CD4-positive, alpha-beta T cell (primary cell): ENCODE data around the gene TTC12. TPM values are rescaled to one million over a fixed set of nuclear protein-coding genes. Genes with fewer than 3 reads are reported as not detected.

ENCODE experiments used
- ATAC-seq: fragments of 200-7000 bp; cut with Tn5 transposase; one replicate; pipeline ENCODE4 v1.10.0; 2022; ENCODE audit warnings: mild to moderate bottlenecking; ENCODE audit not compliant: poor library complexity
- CTCF ChIA-PET: fragments of 350-600 bp; sonication (Branson Sonifier 250); formaldehyde crosslinking; loops from one replicate; lab custom pipeline; 2021; ENCODE audit warnings: antibody characterized with exemption, inconsistent platforms; lab: Charles Lee
- POLR2A ChIA-PET: fragments of 350-600 bp; sonication (Branson Sonifier 250); formaldehyde crosslinking; loops from one replicate; lab custom pipeline; 2021; ENCODE audit warnings: antibody characterized with exemption, inconsistent platforms; lab: Charles Lee
- DNase-seq, 14 experiments: peaks; one replicate each; pipeline ENCODE4 v3.0.0-alpha.2; 2013 to 2020; ENCODE audit warnings: mixed read lengths in 2 of 14
- H3K27ac ChIP-seq, 2 donors: one replicate each; pipeline versions ENCODE4 v1.5.1 to v1.7.0; 2013; ENCODE audit warnings: low read length in 2 of 2, low read depth in 1 of 2, mild to moderate bottlenecking in 1 of 2
- H3K27me3 ChIP-seq, 2 experiments: 1 replicate in 1 of 2; 2 replicates in 1 of 2; pipeline versions ENCODE4 v1.6.1 to v1.7.0; 2013; ENCODE audit warnings: low read length in 2 of 2, control low read depth in 1 of 2, mild to moderate bottlenecking in 1 of 2, moderate library complexity in 1 of 2; ENCODE audit not compliant: insufficient read depth in 2 of 2, control insufficient read depth in 1 of 2
- H3K36me3 ChIP-seq: one replicate; pipeline ENCODE4 v1.6.1; 2013; ENCODE audit warnings: low read length, control low read depth; ENCODE audit not compliant: insufficient read depth
- H3K4me1 ChIP-seq: one replicate; pipeline ENCODE4 v1.6.1; 2013; ENCODE audit warnings: low read length, control low read depth; ENCODE audit not compliant: insufficient read depth
- H3K4me3 ChIP-seq: one replicate; pipeline ENCODE4 v1.5.1; 2013; ENCODE audit warnings: mild to moderate bottlenecking, low read length, moderate library complexity
- H3K9me3 ChIP-seq, 2 experiments: 1 replicate in 1 of 2; 2 replicates in 1 of 2; pipeline versions ENCODE4 v1.6.1 to v1.7.0; 2013; ENCODE audit warnings: low read length in 2 of 2, mild to moderate bottlenecking in 2 of 2, control low read depth in 1 of 2, moderate library complexity in 1 of 2; ENCODE audit not compliant: control insufficient read depth in 1 of 2, insufficient read depth in 1 of 2
- H3K27ac Mint-ChIP-seq: one replicate; pipeline ENCODE4 v1.8.0; 2020; ENCODE audit warnings: mixed read lengths
- H3K27me3 Mint-ChIP-seq: one replicate; pipeline ENCODE4 v1.8.0; 2021; ENCODE audit warnings: mixed read lengths
- H3K36me3 Mint-ChIP-seq: one replicate; pipeline ENCODE4 v1.8.0; 2021; ENCODE audit warnings: low read depth, mixed read lengths
- H3K4me1 Mint-ChIP-seq: one replicate; pipeline ENCODE4 v1.8.0; 2021; ENCODE audit warnings: low read depth, mixed read lengths
- H3K4me3 Mint-ChIP-seq: one replicate; pipeline ENCODE4 v1.8.0; 2020; ENCODE audit warnings: mild to moderate bottlenecking, mixed read lengths
- H3K9me3 Mint-ChIP-seq: one replicate; pipeline ENCODE4 v1.8.0; 2020; ENCODE audit warnings: mixed read lengths
- CTCF ChIP-seq: fragments of 200-600 bp; IDR thresholded peaks from one replicate; pipeline ENCODE4 v1.8.0; 2022; ENCODE audit warnings: antibody characterized with exemption, mild to moderate bottlenecking
- intact Hi-C, 2 experiments: fragments of 100-400 bp; cut with DNase I in 1 of 2; cut with micrococcal nuclease in 1 of 2; formaldehyde crosslinking; loops; one replicate each; pipeline versions ENCODE4 v1.15.1 to v1.9.0; 2023 to 2025; cut with DNase I, micrococcal nuclease
- total RNA-seq, 174 experiments: library from RNA in 2 of 174; stranded (reverse) in 2 of 174; gene quantifications; one replicate each; pipeline ENCODE4 v1.2.3 and lab custom pipeline; 2021 to 2026

TTC12 gene
- total RNA-seq, 2 experiments from 2014 or later: 26.5 to 34.5 TPM

GRCh38 chr11:113286509-113287497, 27.6 kb upstream of the TTC12 start:
- Histone ChIP-seq H3K4me3 (no peak overlapping the region), H3K4me1 (peaks cover 4% of the 10 kb centered on the region), H3K27ac (no peak overlapping the region), H3K9me3 (no peaks in the 10 kb centered on the region), H3K36me3 (no peaks in the 10 kb centered on the region), H3K27me3 (no peaks in the 10 kb centered on the region)
- ChIA-PET POLR2A (no interaction called here), CTCF (no interaction called here)
- no peak overlapping the region for H3K27ac Mint-ChIP-seq
- H3K27me3 Mint-ChIP-seq: peaks cover 9% of the 10 kb centered on the region
- no peaks in the 10 kb centered on the region for H3K36me3 Mint-ChIP-seq
- H3K9me3 Mint-ChIP-seq: no peaks in the 10 kb centered on the region
- ATAC-seq (no peak), DNase-seq (no peak)
- no peak overlapping the region for H3K4me3 Mint-ChIP-seq
- H3K4me1 Mint-ChIP-seq: no peaks in the 10 kb centered on the region
- no peak for TF ChIP-seq CTCF
- intact Hi-C loops: no loop called here

DNA sequence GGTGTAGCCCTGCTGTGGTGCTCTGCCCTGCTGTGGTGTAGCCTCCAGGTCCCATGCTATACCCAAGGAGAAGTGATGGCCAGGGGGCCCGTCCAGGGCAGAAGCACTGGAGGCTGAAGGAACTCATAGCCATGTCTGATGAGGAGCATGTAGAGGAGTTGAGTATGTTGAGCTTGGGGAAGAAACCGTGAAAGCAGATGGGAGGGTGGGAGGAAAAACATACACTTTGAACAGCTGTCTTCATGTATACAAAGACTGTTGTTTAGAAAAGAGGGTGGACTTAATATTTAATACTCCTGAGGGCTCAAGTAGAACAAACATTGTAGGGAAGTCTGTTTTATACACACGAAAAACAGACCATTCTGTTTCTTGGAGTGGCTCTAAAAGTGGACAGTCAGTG, 26.6 kb upstream of the TTC12 start:
- intact Hi-C loops: loop anchor here in 1 of 2 experiments (2.0 kb wide), 1 partner anchor 999 kb away; no protein-coding TSS in a partner anchor
- no peaks in the 10 kb centered on the region for H3K9me3 Mint-ChIP-seq
- H3K4me3 Mint-ChIP-seq: no peak overlapping the region
- ATAC-seq (no peak), DNase-seq (no peak)
- no peaks in the 10 kb centered on the region for H3K4me1 Mint-ChIP-seq
- Histone ChIP-seq H3K9me3 (no peaks in the 10 kb centered on the region), H3K4me3 (no peak overlapping the region), H3K4me1 (peaks cover 4% of the 10 kb centered on the region), H3K27ac (no peak overlapping the region), H3K27me3 (no peaks in the 10 kb centered on the region), H3K36me3 (no peaks in the 10 kb centered on the region)
- ChIA-PET POLR2A (no interaction called here), CTCF (no interaction called here)
- TF ChIP-seq CTCF: no peak
- no peak overlapping the region for H3K27ac Mint-ChIP-seq
- H3K36me3 Mint-ChIP-seq: no peaks in the 10 kb centered on the region
- H3K27me3 Mint-ChIP-seq: peaks cover 11% of the 10 kb centered on the region

DNA sequence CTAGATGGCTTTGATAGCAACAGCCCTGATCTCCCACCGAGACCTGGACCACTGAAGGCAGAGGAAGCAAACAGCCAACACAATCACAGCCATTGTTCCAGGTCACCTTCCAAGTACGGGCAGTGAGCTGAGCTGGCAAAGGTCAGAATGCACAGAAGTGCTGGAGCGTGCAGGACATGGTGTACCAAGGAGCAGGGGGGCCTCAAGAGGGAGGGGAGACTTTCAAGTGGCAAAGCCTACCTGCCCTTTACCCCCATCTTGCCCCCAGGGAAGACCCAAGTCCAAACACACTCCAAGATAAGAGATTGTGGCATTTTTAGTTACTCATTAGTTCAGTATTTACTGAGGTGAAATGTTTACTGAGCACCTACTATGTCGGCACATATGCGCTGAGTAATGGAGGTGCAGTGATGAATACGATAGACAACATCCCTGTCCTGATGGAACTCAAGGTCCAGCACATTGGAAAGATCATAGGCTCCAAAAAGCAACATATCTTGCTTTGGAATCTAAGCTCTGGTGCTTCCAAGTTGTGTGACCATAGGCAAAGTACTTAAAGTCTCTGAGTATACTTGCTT, 26.0 kb upstream of the TTC12 start:
- H3K9me3 Mint-ChIP-seq: no peaks in the 10 kb centered on the region
- Histone ChIP-seq H3K4me1 (peaks cover 4% of the 10 kb centered on the region), H3K4me3 (no peak overlapping the region), H3K27me3 (peaks cover 0 to under 1% of the 10 kb centered on the region in 2 experiments), H3K36me3 (no peaks in the 10 kb centered on the region), H3K27ac (no peak overlapping the region), H3K9me3 (no peaks in the 10 kb centered on the region)
- peaks cover 13% of the 10 kb centered on the region for H3K27me3 Mint-ChIP-seq
- CTCF ChIA-PET: no interaction called here
- intact Hi-C loops: loop anchor here in 1 of 2 experiments (2.0 kb wide), 1 partner anchor 1000 kb away; no protein-coding TSS in a partner anchor
- DNase-seq (no peak), ATAC-seq (no peak)
- POLR2A ChIA-PET: interaction anchor here (1.0 kb wide), 1 partner anchor 25 kb away, joined by 3 read pairs; the partner anchor contains the start of gene TTC12
- no peaks in the 10 kb centered on the region for H3K36me3 Mint-ChIP-seq
- no peak for TF ChIP-seq CTCF
- H3K4me1 Mint-ChIP-seq: no peaks in the 10 kb centered on the region
- no peak overlapping the region for H3K27ac Mint-ChIP-seq
- H3K4me3 Mint-ChIP-seq: no peak overlapping the region
